Heart left ventricle (tissue), 13 donors: Measurements from ENCODE around the gene NR2F1-AS1.

Source experiments
- CTCF ChIP-seq, 12 donors: fragments of 200-600 bp; sonication (generic) in 4 of 12; IDR thresholded peaks; one replicate each; pipeline versions ENCODE4 v1.5.0 to v1.8.0; 2018 to 2022; ENCODE audit warnings: antibody characterized with exemption in 12 of 12, mild to moderate bottlenecking in 5 of 12
- POLR2A ChIP-seq, 2 donors: fragments of 450-650 bp; IDR thresholded peaks; one replicate each; pipeline ENCODE4 v1.6.1; 2017; ENCODE audit warnings: antibody characterized with exemption in 2 of 2, mild to moderate bottlenecking in 2 of 2, moderate library complexity in 2 of 2
- donor health status: ischemic (EF 13 %, LVEDD 7.1; RV severe dilation, severe dysfunction).
- donor health status: DM: no; HTN: yes; CAD: no.
- donor health status: DM: no; HTN: no; CAD: no.
- donor health status: ischemic (EF 25% LVEDD 6.9; RV normal size, moderate dysfunction).
- donor health status: ischemic (EF 25% LVEDD 5.7; RV mildly dilated, moderate dysfunction).
- donor health status: ischemic (EF 35%, LVEDD 5.7; RV mildly dilated, moderate dysfunction).
- donor health status: nonischemic (EF 11% LVEDD 7.7; RV severe dilation, severe dysfunction).
- donor health status: DM: yes; HTN: yes; CAD: no.
- donor health status: PGD.
- donor health status: ischemic (EF 29% LVEDD 5.4; RV normal size, mild dysfunction).
- donor health status: nonischemic (EF 23%, LVEDD 6.1; RV moderate dilation, normal function).

- TF ChIP-seq CTCF (IDR thresholded peaks at IDR 0.05) (no peak), POLR2A (IDR thresholded peaks at IDR 0.05) (no peak)
Measured at GRCh38 chr5:93600409-93601070, 19.5 kb upstream of the NR2F1-AS1 start.
